Activated T-cell treated with anti-CD3 and anti-CD28 coated beads for 24 hours (primary cell): Measurements from ENCODE around the gene THSD7B.

Source experiments
- DNase-seq: peaks from one replicate; pipeline ENCODE4 v3.0.0-alpha.2; 2020; ENCODE audit warnings: low read depth

THSD7B gene

GRCh38 chr2:136801661-136802060, 36.3 kb downstream of the THSD7B start:
- DNase-seq = no peak

- DNase-seq = no peak
These were observed 44.7 kb downstream of the THSD7B start for GRCh38 chr2:136809998-136810397.

- no peak for DNase-seq
These were observed 53.5 kb downstream of the THSD7B start for GRCh38 chr2:136818839-136819238.

GRCh38 chr2:136823291-136823690, 57.9 kb downstream of the THSD7B start:
- DNase-seq = no peak

GRCh38 chr2:136828162-136828561, 62.8 kb downstream of the THSD7B start:
- no peak for DNase-seq

- DNase-seq = no peak
These were observed 63.4 kb downstream of the THSD7B start for GRCh38 chr2:136828774-136829173.

- no peak for DNase-seq
These were observed 79.2 kb downstream of the THSD7B start for GRCh38 chr2:136844546-136844945.

- DNase-seq = no peak
These were observed 93.3 kb downstream of the THSD7B start for GRCh38 chr2:136858656-136859055.

- DNase-seq = no peak
These were observed 95.2 kb downstream of the THSD7B start for GRCh38 chr2:136860443-136860958.

- no peak for DNase-seq
These were observed 98.1 kb downstream of the THSD7B start for GRCh38 chr2:136863468-136863867.

- no peak for DNase-seq
These were observed 98.5 kb downstream of the THSD7B start for GRCh38 chr2:136863874-136864273.

- no peak for DNase-seq
These were observed 106.1 kb downstream of the THSD7B start for GRCh38 chr2:136871424-136871823.

GRCh38 chr2:136874258-136874657, 108.9 kb downstream of the THSD7B start:
- DNase-seq = no peak

- DNase-seq = no peak
These were observed 125.8 kb downstream of the THSD7B start for GRCh38 chr2:136891100-136891499.

- DNase-seq = no peak
These were observed 128.8 kb downstream of the THSD7B start for GRCh38 chr2:136894007-136894634.

GRCh38 chr2:136901732-136902131, 136.4 kb downstream of the THSD7B start:
- no peak for DNase-seq

- DNase-seq = no peak
These were observed 140.4 kb downstream of the THSD7B start for GRCh38 chr2:136905779-136906178.

GRCh38 chr2:136909777-136910176, 144.4 kb downstream of the THSD7B start:
- no peak for DNase-seq

- no peak for DNase-seq
These were observed 150.8 kb downstream of the THSD7B start for GRCh38 chr2:136916131-136916530.

GRCh38 chr2:136917411-136917881, 152.1 kb downstream of the THSD7B start:
- DNase-seq = no peak

GRCh38 chr2:136919682-136920081, 154.3 kb downstream of the THSD7B start:
- DNase-seq = no peak

GRCh38 chr2:136920652-136921333, 155.4 kb downstream of the THSD7B start:
- no peak for DNase-seq

- DNase-seq = no peak
These were observed 161.8 kb downstream of the THSD7B start for GRCh38 chr2:136927156-136927555.

GRCh38 chr2:136929531-136929930, 164.2 kb downstream of the THSD7B start:
- no peak for DNase-seq
